Endothelial cell of umbilical vein (primary cell): Measurements from ENCODE around the gene BLTP2. TPM values are rescaled to one million over a fixed set of nuclear protein-coding genes. Genes with fewer than 3 reads are reported as not detected.

Experiments used
- BruUV-seq: library from RNA; stranded (reverse); fragments of 400-500 nt; replicated peaks from 2 replicates; lab custom pipeline; 2021; lab: Mats Ljungman, UMichigan
- CTCF ChIA-PET: fragments of 300-600, 350-600 bp; sonication (Branson Sonifier 250); formaldehyde crosslinking; loops from one replicate; lab custom pipeline; 2021; ENCODE audit warnings: antibody characterized with exemption, inconsistent platforms; lab: Charles Lee
- POLR2A ChIA-PET: fragments of 300-600, 350-600 bp; sonication (Branson Sonifier 250); formaldehyde crosslinking; loops from one replicate; lab custom pipeline; 2021; ENCODE audit warnings: antibody characterized with exemption, inconsistent platforms; lab: Charles Lee
- DNase-seq: peaks from one replicate; pipeline ENCODE4 v3.0.0-alpha.2; 2011; ENCODE audit warnings: low read depth, low spot score
- FAIRE-seq: peaks from 2 replicates; lab custom pipeline; 2011; peaks lifted over from hg19 to GRCh38; lab: Jason Lieb, UNC
- H2AFZ ChIP-seq: 2 replicates; pipeline ENCODE4 v1.6.0; 2012; ENCODE audit warnings: low read depth, low read length, control low read depth, inconsistent platforms
- H3K27ac ChIP-seq: 2 replicates; pipeline ENCODE4 v1.5.1; 2011; ENCODE audit warnings: low read depth, mild to moderate bottlenecking, control low read depth, low read length, moderate library complexity; ENCODE audit not compliant: insufficient read depth
- H3K27me3 ChIP-seq, 2 experiments: 2 replicates each; pipeline versions ENCODE4 v1.6.0 to v1.6.1; 2011; ENCODE audit warnings: low read length in 2 of 2, mixed read lengths in 1 of 2; ENCODE audit not compliant: control insufficient read depth in 2 of 2, insufficient read depth in 2 of 2
- H3K36me3 ChIP-seq, 2 experiments: 2 replicates in 1 of 2; 3 replicates in 1 of 2; pipeline ENCODE4 v1.5.1; 2011; ENCODE audit warnings: low read length in 2 of 2, mild to moderate bottlenecking in 1 of 2, moderate library complexity in 1 of 2; ENCODE audit not compliant: control insufficient read depth in 2 of 2, insufficient read depth in 2 of 2; ENCODE audit errors: extremely low read depth in 1 of 2
- H3K4me1 ChIP-seq: 3 replicates; pipeline ENCODE4 v1.5.1; 2011; ENCODE audit warnings: mild to moderate bottlenecking, low read length; ENCODE audit not compliant: control insufficient read depth, insufficient read depth; ENCODE audit errors: extremely low read depth
- H3K4me2 ChIP-seq: 2 replicates; pipeline ENCODE4 v1.6.1; 2011; ENCODE audit warnings: low read length, control low read depth, mixed read lengths; ENCODE audit not compliant: insufficient read depth
- H3K4me3 ChIP-seq, 3 experiments: fragments of 200-600 bp in 1 of 3; sonication (generic), shearing (Covaris generic) in 1 of 3; replicated peaks in 1 of 3; 2 replicates each; pipeline ENCODE4 v1.5.1; 2011 to 2016; ENCODE audit warnings: control low read depth in 3 of 3, low read length in 3 of 3, mild to moderate bottlenecking in 2 of 3, inconsistent platforms in 1 of 3, low read depth in 1 of 3, moderate library complexity in 1 of 3; ENCODE audit not compliant: insufficient read depth in 1 of 3
- H3K79me2 ChIP-seq: 2 replicates; pipeline ENCODE4 v1.6.0; 2012; ENCODE audit warnings: low read length, inconsistent platforms; ENCODE audit not compliant: control insufficient read depth, insufficient read depth
- H3K9ac ChIP-seq: replicated peaks from 2 replicates; pipeline ENCODE3; 2011; ENCODE audit warnings: low read length, control low read depth; ENCODE audit not compliant: insufficient read depth; ENCODE audit errors: extremely low read depth
- H3K9me1 ChIP-seq: replicated peaks from 3 replicates; pipeline ENCODE4 v1.6.0; 2011; ENCODE audit warnings: mild to moderate bottlenecking, low read length; ENCODE audit not compliant: control insufficient read depth, insufficient read depth; ENCODE audit errors: extremely low read depth
- H3K9me3 ChIP-seq: replicated peaks from 2 replicates; pipeline ENCODE4 v1.5.1; 2012; ENCODE audit warnings: low read length, inconsistent platforms; ENCODE audit not compliant: control insufficient read depth, insufficient read depth
- H4K20me1 ChIP-seq: replicated peaks from 2 replicates; pipeline ENCODE3; 2011; ENCODE audit warnings: mild to moderate bottlenecking, low read length; ENCODE audit not compliant: control insufficient read depth, insufficient read depth; ENCODE audit errors: extremely low read depth
- CTCF ChIP-seq, 2 donors: IDR thresholded peaks; 1 replicate in 1 of 2; 2 replicates in 1 of 2; pipeline ENCODE4 v1.5.1; 2011; ENCODE audit warnings: low read length in 2 of 2, mild to moderate bottlenecking in 2 of 2, moderate library complexity in 2 of 2, control low read depth in 1 of 2, inconsistent platforms in 1 of 2, low read depth in 1 of 2; ENCODE audit not compliant: insufficient read depth in 1 of 2; ENCODE audit errors: extremely low read depth in 1 of 2
- EZH2 ChIP-seq: IDR thresholded peaks from 2 replicates; pipeline ENCODE4 v1.6.1; 2012; ENCODE audit warnings: borderline replicate concordance, low read depth, mild to moderate bottlenecking, moderate library complexity, low read length, inconsistent platforms; ENCODE audit not compliant: severe bottlenecking
- FOS ChIP-seq: IDR thresholded peaks from 2 replicates; pipeline ENCODE4 v1.6.1; 2011; ENCODE audit warnings: mild to moderate bottlenecking, low read length, moderate library complexity, borderline replicate concordance; ENCODE audit not compliant: insufficient read depth
- GATA2 ChIP-seq: IDR thresholded peaks from 2 replicates; pipeline ENCODE4 v1.7.0; 2011; ENCODE audit warnings: low read depth, mild to moderate bottlenecking, moderate library complexity, mixed read lengths, low read length; ENCODE audit not compliant: insufficient read length, insufficient read depth
- JUN ChIP-seq: IDR thresholded peaks from 2 replicates; pipeline ENCODE4 v1.6.1; 2011; ENCODE audit warnings: borderline replicate concordance, low read depth; ENCODE audit not compliant: insufficient read length, insufficient read depth
- MAX ChIP-seq: IDR thresholded peaks from 2 replicates; pipeline ENCODE4 v1.6.1; 2011; ENCODE audit not compliant: insufficient read depth, insufficient read length
- MYC ChIP-seq: IDR thresholded peaks from one replicate; pipeline ENCODE4 v1.6.1; 2011; ENCODE audit warnings: mild to moderate bottlenecking, low read depth, low read length
- POLR2A ChIP-seq: IDR thresholded peaks from 2 replicates; pipeline ENCODE4 v1.6.1; 2012; ENCODE audit warnings: low read depth, mild to moderate bottlenecking, control low read depth, low read length
- POLR2AphosphoS5 ChIP-seq: IDR thresholded peaks from 2 replicates; pipeline ENCODE4 v1.6.1; 2012; ENCODE audit warnings: low read depth, mild to moderate bottlenecking, control low read depth, low read length, moderate library complexity; ENCODE audit not compliant: insufficient read depth
- dilution Hi-C: fragments of 300-500 bp; cut with MboI; formaldehyde crosslinking; loops from one replicate; pipeline ENCODE4 v1.15.0; 2019; ENCODE audit warnings: low sequenced_read_pairs; ENCODE audit not compliant: extremely low pct_ligation_motif_present
- intact Hi-C: fragments of 100-400 bp; cut with micrococcal nuclease; formaldehyde crosslinking; loops from one replicate; pipeline ENCODE4 v1.10.0; 2022
- polyA plus RNA-seq, 4 experiments: library from polyadenylated mRNA; depleted of rRNA in 3 of 4; stranded (reverse) in 3 of 4; unstranded in 1 of 4; fragments of >200 nt; gene quantifications; 2 replicates each; pipeline versions ENCODE4 v1.2.1 to v1.2.3, GENCODE V29; 2011 to 2012; ENCODE audit warnings: missing spikeins in 1 of 4
- total RNA-seq: library from RNA; stranded (reverse); gene quantifications from 2 replicates; pipeline ENCODE4 v1.2.3, GENCODE V29; 2021

The BLTP2 gene
- total and polyA plus RNA-seq, 2 donors (not counting 3 experiments of a cell fraction or from before 2014, with no cell fraction given): 91.4 to 164 TPM

- Histone ChIP-seq H3K9ac (no peak overlapping the region), H3K4me3 (no peak overlapping the region), H3K27me3 (no peaks in the 10 kb centered on the region), H3K27ac (no peak overlapping the region), H3K36me3 (peaks cover 55 to 68% of the 10 kb centered on the region in 2 experiments), H2AFZ (no peak overlapping the region), H3K9me3 (no peaks in the 10 kb centered on the region), H3K79me2 (peaks cover 23% of the 10 kb centered on the region), H3K4me1 (no peaks in the 10 kb centered on the region), H3K4me2 (no peak overlapping the region), H3K9me1 (no peaks in the 10 kb centered on the region), H4K20me1 (no peaks in the 10 kb centered on the region)
- no peak for DNase-seq
- ChIA-PET POLR2A (interaction anchor here (0.6 kb wide), 1 partner anchor 321 kb away, joined by 3 read pairs; no protein-coding TSS in a partner anchor), CTCF (interaction anchor here (1.0 to 1.6 kb wide), 2 partner anchors 12 to 75 kb away, joined by 3 to 5 read pairs; no protein-coding TSS in a partner anchor)
- dilution Hi-C loops (no loop called here), intact Hi-C loops (no loop called here)
- no peak for FAIRE-seq
- TF ChIP-seq FOS: no peak
- no TSS peak for BruUV-seq
Measured at GRCh38 chr17:28635506-28635905, 9.5 kb downstream of the BLTP2 start.

DNA sequence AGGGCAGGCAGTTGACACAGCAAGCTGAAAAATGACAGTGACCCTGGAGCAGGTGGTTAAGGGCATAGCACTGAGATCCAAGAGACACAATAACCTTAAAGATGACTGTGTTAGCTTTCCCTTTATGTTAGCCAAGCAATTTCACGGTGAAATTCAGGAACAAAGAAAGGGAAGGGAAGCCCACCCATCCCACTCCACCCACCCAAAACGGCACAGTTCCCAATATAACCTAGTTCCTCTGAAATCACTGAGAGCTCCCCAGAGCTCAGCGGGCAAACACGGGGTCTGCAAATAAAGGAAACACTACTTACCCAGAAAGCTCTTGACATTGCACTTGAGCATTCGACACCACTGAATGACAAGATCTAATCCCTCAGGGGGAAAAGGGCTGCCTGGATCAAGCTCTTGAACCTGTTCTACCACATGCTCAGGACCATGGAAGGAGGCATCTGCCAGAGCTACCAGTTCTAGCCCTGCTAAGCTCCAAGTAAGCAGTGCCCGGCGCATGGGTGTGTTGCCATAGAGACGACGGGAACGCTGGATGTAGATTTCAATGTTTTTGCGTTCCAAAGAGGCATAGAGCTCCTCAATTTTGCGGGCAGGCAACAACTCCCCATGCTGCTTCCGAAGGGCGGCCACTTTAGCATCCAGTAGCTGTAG lies 10.6 kb downstream of the BLTP2 start:
- no peaks in the 10 kb centered on the region for H4K20me1 ChIP-seq
- H3K9me3 ChIP-seq: no peaks in the 10 kb centered on the region
- TF ChIP-seq FOS: no peak
- TF ChIP-seq MAX: no peak
- TF ChIP-seq JUN: no peak
- no peak for TF ChIP-seq POLR2A
- no peak for TF ChIP-seq CTCF (IDR thresholded peaks at IDR 0.05; ENCODE audit: extremely low read depth in 1 of 2, insufficient read depth in 1 of 2, low read depth in 1 of 2, low read length in 2 of 2)
- TF ChIP-seq EZH2: no peak
- no peak for TF ChIP-seq GATA2
- no peak for TF ChIP-seq MYC
- no peak for TF ChIP-seq POLR2AphosphoS5
- H3K4me3 ChIP-seq: no peak overlapping the region
- H3K27me3 ChIP-seq: no peaks in the 10 kb centered on the region
- H3K27ac ChIP-seq: no peak overlapping the region
- no peaks in the 10 kb centered on the region for H3K9me1 ChIP-seq
- ChIA-PET CTCF (interaction anchor here (1.1 to 1.6 kb wide), 3 partner anchors 13 to 21 kb away, joined by 3 to 5 read pairs (median 3); no protein-coding TSS in a partner anchor), POLR2A (interaction anchor here (1.0 kb wide), 1 partner anchor 11 kb away, joined by 3 read pairs; the partner anchor contains the start of gene BLTP2)
- DNase-seq: no peak
- H3K4me1 ChIP-seq: no peaks in the 10 kb centered on the region
- peaks cover 23% of the 10 kb centered on the region for H3K79me2 ChIP-seq
- no TSS peak for BruUV-seq
- dilution Hi-C loops (no loop called here), intact Hi-C loops (no loop called here)
- FAIRE-seq: no peak
- no peak overlapping the region for H3K9ac ChIP-seq
- peaks cover 48 to 63% of the 10 kb centered on the region in 2 experiments for H3K36me3 ChIP-seq
- no peak overlapping the region for H3K4me2 ChIP-seq
- no peak overlapping the region for H2AFZ ChIP-seq
